Vagina (tissue), 2 donors: ENCODE results near the gene UNC5CL. TPM values are rescaled to one million over a fixed set of nuclear protein-coding genes. Genes with fewer than 3 reads are reported as not detected.

Experiments used
- DNase-seq, 2 donors: peaks; one replicate each; pipeline ENCODE4 v3.0.0-alpha.2; 2017; ENCODE audit errors: extremely low spot score in 2 of 2
- H3K27ac ChIP-seq: fragments of 200-600 bp; sonication (generic); one replicate; pipeline ENCODE4 v1.5.1; 2019
- H3K27me3 ChIP-seq: fragments of 200-600 bp; sonication (generic); one replicate; pipeline ENCODE4 v1.5.1; 2019
- H3K36me3 ChIP-seq, 2 donors: fragments of 200-600 bp; sonication (generic); one replicate each; pipeline ENCODE4 v1.5.1; 2017 to 2019
- H3K4me1 ChIP-seq: fragments of 200-600 bp; sonication (generic); one replicate; pipeline ENCODE4 v1.5.1; 2019
- H3K4me3 ChIP-seq, 2 donors: fragments of 200-600 bp; sonication (generic); 1 replicate in 1 of 2; 2 replicates in 1 of 2; pipeline ENCODE4 v1.5.1; 2016 to 2019
- H3K9me3 ChIP-seq: fragments of 200-600 bp; sonication (generic); one replicate; pipeline ENCODE4 v1.5.1; 2019
- POLR2A ChIP-seq, 2 donors: fragments of 450-650 bp; IDR thresholded peaks; one replicate each; pipeline ENCODE4 v1.6.1; 2017; ENCODE audit warnings: antibody characterized with exemption in 2 of 2, mild to moderate bottlenecking in 2 of 2, moderate library complexity in 2 of 2
- POLR2AphosphoS5 ChIP-seq, 2 donors: sonication (generic); formaldehyde crosslinking; IDR thresholded peaks; one replicate each; pipeline ENCODE4 v1.9.0; 2017; ENCODE audit warnings: antibody characterized with exemption in 2 of 2, mild to moderate bottlenecking in 2 of 2, low read depth in 1 of 2; ENCODE audit not compliant: insufficient read depth in 1 of 2
- intact Hi-C: fragments of 100-400 bp; cut with DNase I; formaldehyde crosslinking; loops from one replicate; pipeline ENCODE4 v1.15.1; 2023
- total RNA-seq: library from RNA; depleted of rRNA; stranded (reverse); fragments of >200 nt; gene quantifications from one replicate; pipeline ENCODE4 v1.2.3, GENCODE V29; 2016
- TF ChIP-seq, protein P1 (sequence below), 3 experiments: fragments of 450-650 bp in 2 of 3; fragments of 200-600 bp in 1 of 3; sonication (generic) in 1 of 3; IDR thresholded peaks; one replicate each; pipeline ENCODE4 v1.5.1; 2017 to 2019; ENCODE audit warnings: antibody characterized with exemption in 3 of 3, mild to moderate bottlenecking in 2 of 3, moderate library complexity in 2 of 3

The UNC5CL gene
- total RNA-seq, 1 donor from 2014 or later, result 0.25 TPM

GRCh38 chr6:41074692-41075436 is 35.8 kb upstream of the UNC5CL start:
- H3K4me3 ChIP-seq, result peak overlapping the region; percentile 91 to 96

GRCh38 chr6:41073968-41074691 is 35.1 kb upstream of the UNC5CL start:
- intact Hi-C loops, result no loop called here
- peaks cover 37% of the 10 kb centered on the region for H3K4me1 ChIP-seq
- DNase-seq, result no peak
- TF ChIP-seq, protein P1, sequence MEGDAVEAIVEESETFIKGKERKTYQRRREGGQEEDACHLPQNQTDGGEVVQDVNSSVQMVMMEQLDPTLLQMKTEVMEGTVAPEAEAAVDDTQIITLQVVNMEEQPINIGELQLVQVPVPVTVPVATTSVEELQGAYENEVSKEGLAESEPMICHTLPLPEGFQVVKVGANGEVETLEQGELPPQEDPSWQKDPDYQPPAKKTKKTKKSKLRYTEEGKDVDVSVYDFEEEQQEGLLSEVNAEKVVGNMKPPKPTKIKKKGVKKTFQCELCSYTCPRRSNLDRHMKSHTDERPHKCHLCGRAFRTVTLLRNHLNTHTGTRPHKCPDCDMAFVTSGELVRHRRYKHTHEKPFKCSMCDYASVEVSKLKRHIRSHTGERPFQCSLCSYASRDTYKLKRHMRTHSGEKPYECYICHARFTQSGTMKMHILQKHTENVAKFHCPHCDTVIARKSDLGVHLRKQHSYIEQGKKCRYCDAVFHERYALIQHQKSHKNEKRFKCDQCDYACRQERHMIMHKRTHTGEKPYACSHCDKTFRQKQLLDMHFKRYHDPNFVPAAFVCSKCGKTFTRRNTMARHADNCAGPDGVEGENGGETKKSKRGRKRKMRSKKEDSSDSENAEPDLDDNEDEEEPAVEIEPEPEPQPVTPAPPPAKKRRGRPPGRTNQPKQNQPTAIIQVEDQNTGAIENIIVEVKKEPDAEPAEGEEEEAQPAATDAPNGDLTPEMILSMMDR (IDR thresholded peaks at IDR 0.05), result no peak
- no peak for TF ChIP-seq POLR2AphosphoS5 (IDR thresholded peaks at IDR 0.05; ENCODE audit: insufficient read depth in 1 of 2, low read depth in 1 of 2)
- TF ChIP-seq POLR2A (IDR thresholded peaks at IDR 0.05), result no peak
- peak overlapping the region; percentile 99 for H3K27ac ChIP-seq
- no peaks in the 10 kb centered on the region for H3K27me3 ChIP-seq
- no peaks in the 10 kb centered on the region for H3K9me3 ChIP-seq
- peaks cover 0 to 4% of the 10 kb centered on the region in 2 donors for H3K36me3 ChIP-seq
- H3K4me3 ChIP-seq, result peak overlapping the region; percentile 91 to 96

More at GRCh38 chr6:41074692-41075436, 35.8 kb upstream of the UNC5CL start:
- Histone ChIP-seq H3K27ac (peak overlapping the region; percentile 99), H3K4me1 (peaks cover 37% of the 10 kb centered on the region), H3K27me3 (no peaks in the 10 kb centered on the region), H3K9me3 (no peaks in the 10 kb centered on the region), H3K36me3 (peaks cover 0 to 11% of the 10 kb centered on the region in 2 donors)
- no peak for TF ChIP-seq POLR2AphosphoS5 (IDR thresholded peaks at IDR 0.05; ENCODE audit: insufficient read depth in 1 of 2, low read depth in 1 of 2)
- no peak for TF ChIP-seq POLR2A (IDR thresholded peaks at IDR 0.05)
- TF ChIP-seq, protein P1 (IDR thresholded peaks at IDR 0.05), result no peak
- DNase-seq, result no peak
- intact Hi-C loops, result no loop called here

- Histone ChIP-seq H3K27me3 (no peaks in the 10 kb centered on the region), H3K27ac (peak overlapping the region; percentile 99), H3K36me3 (no peaks in the 10 kb centered on the region), H3K9me3 (no peaks in the 10 kb centered on the region), H3K4me3 (peak overlapping the region; percentile 91 to 96), H3K4me1 (peaks cover 37% of the 10 kb centered on the region)
- DNase-seq, result no peak
- peak; percentile 64 to 77 for TF ChIP-seq POLR2AphosphoS5 (IDR thresholded peaks at IDR 0.05; ENCODE audit: insufficient read depth in 1 of 2, low read depth in 1 of 2)
- TF ChIP-seq POLR2A (IDR thresholded peaks at IDR 0.05), result peak; percentile 13 to 95
- TF ChIP-seq, protein P1 (IDR thresholded peaks at IDR 0.05), result peak in 1 of 3 experiments; percentile 7
- intact Hi-C loops, result no loop called here
These were observed 34.4 kb upstream of the UNC5CL start for GRCh38 chr6:41073203-41073967.

- Histone ChIP-seq H3K4me3 (peak within 1 kb of the TSS; percentile 91 to 96), H3K4me1 (peaks cover 37% of the 10 kb centered on the region), H3K27me3 (no peaks in the 10 kb centered on the region), H3K27ac (peak within 1 kb of the TSS; percentile 99), H3K36me3 (no peaks in the 10 kb centered on the region), H3K9me3 (no peaks in the 10 kb centered on the region)
- peak in 1 of 2 donors; percentile 99 for DNase-seq
- TF ChIP-seq, protein P1 (IDR thresholded peaks at IDR 0.05), result no peak
- TF ChIP-seq POLR2A (IDR thresholded peaks at IDR 0.05), result no peak
- TF ChIP-seq POLR2AphosphoS5 (IDR thresholded peaks at IDR 0.05; ENCODE audit: insufficient read depth in 1 of 2, low read depth in 1 of 2), result no peak
- intact Hi-C loops, result no loop called here
These were observed 33.8 kb upstream of the UNC5CL start, which contains the start of gene NFYA for GRCh38 chr6:41072836-41073202. Gene NFYA (plus strand): TSS chr6:41072974. CDS start chr6:41079090, 6,116 bp downstream.
